Measurements from ENCODE around the gene DUSP5. TPM values are rescaled to one million over a fixed set of nuclear protein-coding genes. Genes with fewer than 3 reads are reported as not detected.

The DUSP5 gene
- total RNA-seq, 2 experiments from 2014 or later, result 0.06 to 0.97 TPM

DNA sequence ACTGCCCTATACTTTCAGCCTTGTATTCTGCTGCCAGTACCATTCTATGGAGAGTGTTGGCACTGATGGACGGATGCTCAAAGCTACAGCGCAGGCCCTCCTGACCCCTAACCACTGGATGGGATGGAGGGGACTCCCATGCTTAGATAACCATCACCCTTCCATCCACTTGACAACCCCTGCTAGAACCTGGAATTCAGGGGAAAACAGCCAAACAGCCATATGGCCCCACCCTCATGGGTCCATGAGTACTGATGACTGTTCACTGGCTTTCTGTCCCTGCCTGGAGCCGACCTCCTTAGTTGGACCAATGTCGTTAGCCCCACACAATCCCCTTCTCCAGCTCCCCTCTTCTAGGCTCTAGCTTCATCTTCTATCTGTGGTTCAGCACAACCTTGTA, 16.2 kb downstream of the DUSP5 start:
- no peak for TF ChIP-seq EZH2phosphoT487 (IDR thresholded peaks at IDR 0.05; ENCODE audit: borderline replicate concordance, low read depth, low read length)
- TF ChIP-seq, protein P1, sequence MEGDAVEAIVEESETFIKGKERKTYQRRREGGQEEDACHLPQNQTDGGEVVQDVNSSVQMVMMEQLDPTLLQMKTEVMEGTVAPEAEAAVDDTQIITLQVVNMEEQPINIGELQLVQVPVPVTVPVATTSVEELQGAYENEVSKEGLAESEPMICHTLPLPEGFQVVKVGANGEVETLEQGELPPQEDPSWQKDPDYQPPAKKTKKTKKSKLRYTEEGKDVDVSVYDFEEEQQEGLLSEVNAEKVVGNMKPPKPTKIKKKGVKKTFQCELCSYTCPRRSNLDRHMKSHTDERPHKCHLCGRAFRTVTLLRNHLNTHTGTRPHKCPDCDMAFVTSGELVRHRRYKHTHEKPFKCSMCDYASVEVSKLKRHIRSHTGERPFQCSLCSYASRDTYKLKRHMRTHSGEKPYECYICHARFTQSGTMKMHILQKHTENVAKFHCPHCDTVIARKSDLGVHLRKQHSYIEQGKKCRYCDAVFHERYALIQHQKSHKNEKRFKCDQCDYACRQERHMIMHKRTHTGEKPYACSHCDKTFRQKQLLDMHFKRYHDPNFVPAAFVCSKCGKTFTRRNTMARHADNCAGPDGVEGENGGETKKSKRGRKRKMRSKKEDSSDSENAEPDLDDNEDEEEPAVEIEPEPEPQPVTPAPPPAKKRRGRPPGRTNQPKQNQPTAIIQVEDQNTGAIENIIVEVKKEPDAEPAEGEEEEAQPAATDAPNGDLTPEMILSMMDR (conservative IDR thresholded peaks at IDR 0.05; ENCODE audit: low read length), result no peak
- Histone ChIP-seq H3K4me3 (ENCODE audit: low read depth, low read length, poor library complexity, severe bottlenecking) (no peak overlapping the region), H2AFZ (ENCODE audit: low read length) (no peak overlapping the region), H3K36me3 (ENCODE audit: insufficient read depth, low read length) (no peaks in the 10 kb centered on the region), H4K20me1 (ENCODE audit: insufficient read depth, low read length) (no peaks in the 10 kb centered on the region), H3K9me2 (ENCODE audit: insufficient read depth, low read length) (no peaks in the 10 kb centered on the region), H3K79me2 (ENCODE audit: insufficient read depth, low read depth, low read length) (no peaks in the 10 kb centered on the region), H3K9me3 (ENCODE audit: low read length) (no peaks in the 10 kb centered on the region), H3K27ac (ENCODE audit: low read depth, low read length, poor library complexity, severe bottlenecking) (no peak overlapping the region), H3K4me1 (ENCODE audit: insufficient read depth, low read length, poor library complexity, severe bottlenecking) (no peaks in the 10 kb centered on the region), H3K4me2 (ENCODE audit: low read length) (no peak overlapping the region)
- DNase-seq (ENCODE audit: low spot score), result no peak
- intact Hi-C loops (cut with micrococcal nuclease; ENCODE audit: unreplicated experiment), result no loop called here
- CTCF ChIA-PET (ENCODE audit: unreplicated experiment), result interaction anchor here (1.4 kb wide), 1 partner anchor 25 kb away, joined by 4 read pairs; no protein-coding TSS in a partner anchor
- no TSS peak for BruUV-seq (replicated peaks)
- POLR2A ChIA-PET, result interaction anchor here (0.9 to 1.0 kb wide), 2 partner anchors 8 to 73 kb away, joined by 3 to 7 read pairs; no protein-coding TSS in a partner anchor

DNA sequence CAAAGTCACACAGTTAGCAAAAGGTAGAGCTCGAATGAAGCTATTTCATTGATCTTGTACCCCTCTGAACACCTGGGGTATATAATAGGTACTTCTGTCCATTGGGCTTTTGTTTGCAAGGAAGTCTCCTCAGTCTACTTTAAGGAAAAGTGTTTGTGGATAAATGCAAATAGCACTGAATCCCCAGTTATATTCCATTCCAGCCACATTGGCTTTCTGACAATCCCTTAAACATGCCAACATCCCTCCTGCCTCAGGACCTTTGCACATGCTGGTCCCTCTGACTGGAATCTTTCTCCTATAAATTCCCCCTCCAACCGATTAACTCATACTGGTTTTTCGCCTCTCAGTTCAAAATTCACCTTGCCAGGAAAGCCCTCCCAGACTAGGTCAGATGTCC, 17.1 kb downstream of the DUSP5 start:
- Histone ChIP-seq H3K4me2 (ENCODE audit: low read length) (no peak overlapping the region), H3K79me2 (ENCODE audit: insufficient read depth, low read depth, low read length) (no peaks in the 10 kb centered on the region), H3K36me3 (ENCODE audit: insufficient read depth, low read length) (no peaks in the 10 kb centered on the region), H2AFZ (ENCODE audit: low read length) (no peak overlapping the region), H3K9me2 (ENCODE audit: insufficient read depth, low read length) (no peaks in the 10 kb centered on the region), H4K20me1 (ENCODE audit: insufficient read depth, low read length) (no peaks in the 10 kb centered on the region), H3K9me3 (ENCODE audit: low read length) (no peaks in the 10 kb centered on the region), H3K27ac (ENCODE audit: low read depth, low read length, poor library complexity, severe bottlenecking) (no peak overlapping the region), H3K4me3 (ENCODE audit: low read depth, low read length, poor library complexity, severe bottlenecking) (no peak overlapping the region), H3K4me1 (ENCODE audit: insufficient read depth, low read length, poor library complexity, severe bottlenecking) (no peaks in the 10 kb centered on the region)
- CTCF ChIA-PET (ENCODE audit: unreplicated experiment), result no interaction called here
- no TSS peak for BruUV-seq (replicated peaks)
- TF ChIP-seq EZH2phosphoT487 (IDR thresholded peaks at IDR 0.05; ENCODE audit: borderline replicate concordance, low read depth, low read length), result no peak
- TF ChIP-seq, protein P1 (conservative IDR thresholded peaks at IDR 0.05; ENCODE audit: low read length), result no peak
- DNase-seq (ENCODE audit: low spot score), result no peak
- POLR2A ChIA-PET, result no interaction called here
- intact Hi-C loops (cut with micrococcal nuclease; ENCODE audit: unreplicated experiment), result no loop called here

DNA sequence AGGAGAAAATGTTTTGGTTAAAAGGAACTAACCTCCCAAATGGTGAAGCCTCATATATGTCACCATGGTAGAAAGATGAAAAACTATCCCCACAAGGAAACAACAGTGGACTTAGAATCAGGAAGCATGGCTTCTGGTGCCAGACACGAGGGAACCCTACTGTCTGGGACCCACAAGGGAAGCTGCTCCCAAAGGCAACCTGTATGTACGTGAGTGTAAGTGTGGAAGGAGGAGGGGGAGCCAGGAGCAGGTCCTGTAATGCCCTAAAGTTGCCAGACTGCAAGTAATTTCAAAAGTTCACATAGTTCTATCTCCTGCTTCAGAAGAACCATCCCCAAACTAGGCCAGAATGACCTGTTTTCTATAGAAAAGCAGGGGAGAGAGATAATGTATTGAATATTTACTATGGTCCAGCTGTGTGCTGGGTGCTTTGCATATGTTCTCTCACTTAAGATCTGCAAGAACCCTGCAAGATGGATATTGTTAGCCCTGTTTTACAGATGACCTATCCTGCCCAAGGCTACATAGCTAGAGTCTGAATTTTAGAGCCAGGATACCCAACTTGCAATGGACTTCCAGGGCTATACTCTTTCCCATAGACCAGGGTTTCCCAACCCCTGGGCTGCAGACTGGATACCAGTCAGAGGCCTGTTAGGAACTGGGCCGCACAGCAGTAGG, 19.2 kb downstream of the DUSP5 start:
- no TSS peak for BruUV-seq (replicated peaks)
- POLR2A ChIA-PET, result no interaction called here

More for the DNA sequence above, 19.2 kb downstream of the DUSP5 start:
- Histone ChIP-seq H3K9me2 (ENCODE audit: insufficient read depth, low read length) (no peaks in the 10 kb centered on the region), H3K4me2 (ENCODE audit: low read length) (no peak overlapping the region), H3K36me3 (ENCODE audit: insufficient read depth, low read length) (no peaks in the 10 kb centered on the region), H3K4me3 (ENCODE audit: low read depth, low read length, poor library complexity, severe bottlenecking) (no peak overlapping the region), H3K9me3 (ENCODE audit: low read length) (no peaks in the 10 kb centered on the region), H3K27ac (ENCODE audit: low read depth, low read length, poor library complexity, severe bottlenecking) (no peak overlapping the region), H2AFZ (ENCODE audit: low read length) (no peak overlapping the region), H3K4me1 (ENCODE audit: insufficient read depth, low read length, poor library complexity, severe bottlenecking) (no peaks in the 10 kb centered on the region), H3K79me2 (ENCODE audit: insufficient read depth, low read depth, low read length) (no peaks in the 10 kb centered on the region), H4K20me1 (ENCODE audit: insufficient read depth, low read length) (no peaks in the 10 kb centered on the region)
- no peak for DNase-seq (ENCODE audit: low spot score)
- intact Hi-C loops (cut with micrococcal nuclease; ENCODE audit: unreplicated experiment), result no loop called here
- TF ChIP-seq, protein P1 (conservative IDR thresholded peaks at IDR 0.05; ENCODE audit: low read length), result no peak
- no peak for TF ChIP-seq EZH2phosphoT487 (IDR thresholded peaks at IDR 0.05; ENCODE audit: borderline replicate concordance, low read depth, low read length)
- CTCF ChIA-PET (ENCODE audit: unreplicated experiment), result no interaction called here

Data from OCI-LY7 (cell line).